Measurements from ENCODE around the gene PRR7. TPM values are rescaled to one million over a fixed set of nuclear protein-coding genes. Genes with fewer than 3 reads are reported as not detected.
A peak's percentile ranks its signal among the peaks of the same experiment; 100 is the strongest.

The PRR7 gene, protein sequence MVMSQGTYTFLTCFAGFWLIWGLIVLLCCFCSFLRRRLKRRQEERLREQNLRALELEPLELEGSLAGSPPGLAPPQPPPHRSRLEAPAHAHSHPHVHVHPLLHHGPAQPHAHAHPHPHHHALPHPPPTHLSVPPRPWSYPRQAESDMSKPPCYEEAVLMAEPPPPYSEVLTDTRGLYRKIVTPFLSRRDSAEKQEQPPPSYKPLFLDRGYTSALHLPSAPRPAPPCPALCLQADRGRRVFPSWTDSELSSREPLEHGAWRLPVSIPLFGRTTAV
- 5.5 TPM for polyA plus RNA-seq (2013, experiment 1 of 2)
- 7.7 TPM for polyA plus RNA-seq (2013, experiment 2 of 2)

DNA sequence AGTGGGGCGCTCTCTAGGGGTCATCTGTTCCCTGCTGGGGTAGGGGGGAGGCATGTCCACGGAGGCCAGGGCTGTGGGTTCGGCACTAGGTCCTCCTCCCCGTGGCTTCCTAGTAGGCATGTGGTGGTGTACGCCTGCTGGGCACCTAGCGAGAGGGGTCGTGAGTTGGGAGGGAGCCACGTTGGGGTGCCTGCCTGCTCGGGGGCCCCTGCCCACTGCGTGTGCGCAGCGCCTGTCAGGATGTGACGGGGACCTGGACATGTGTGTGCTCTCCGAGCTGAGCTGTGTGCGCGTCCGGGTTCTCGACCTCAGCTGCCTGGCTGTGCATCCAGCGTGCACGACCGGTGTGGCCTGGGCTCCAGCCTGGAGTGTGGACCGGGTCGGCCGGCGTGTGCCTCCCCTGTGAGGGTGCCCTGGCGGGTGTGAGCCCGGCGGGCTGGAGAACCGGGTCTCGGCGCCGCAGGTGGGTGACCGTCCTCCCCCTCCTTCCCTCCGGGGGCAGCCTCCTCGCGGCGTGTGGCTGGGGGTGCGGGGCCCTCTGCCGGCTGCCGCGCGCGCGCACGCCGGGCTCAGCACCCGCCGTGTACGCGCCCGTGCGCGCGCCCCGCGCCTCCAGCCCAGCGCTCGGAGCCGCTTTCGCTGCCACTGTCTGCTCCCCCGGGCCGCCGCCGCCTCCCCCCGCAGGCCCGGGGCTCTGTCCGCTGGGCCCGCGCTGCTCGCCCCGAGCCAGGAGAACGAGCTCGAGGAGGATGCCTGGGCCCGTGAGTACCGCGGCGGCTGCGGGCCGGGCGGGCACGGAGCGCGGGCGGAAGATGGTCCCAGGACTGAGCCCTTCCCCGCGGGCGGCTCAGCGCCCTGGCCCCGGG lies at the start of gene PRR7:
Gene PRR7, plus strand, starts transcription at position 615 of the 866 bp plus-strand sequence. CDS start 8,254 bp downstream, outside the sequence.
- Histone ChIP-seq H3K9ac (ENCODE audit: low read depth, low read length) (peak within 1 kb of the TSS; percentile 85), H3K9me3 (ENCODE audit: insufficient read depth, low read depth, low read length) (no peaks in the 10 kb centered on the region), H3K4me3 (ENCODE audit: low read length) (peak within 1 kb of the TSS; percentile 63), H3K4me1 (ENCODE audit: insufficient read depth, low read length) (peaks cover 12% of the 10 kb centered on the region), H3K27me3 (ENCODE audit: insufficient read depth, low read length) (peaks cover 5% of the 10 kb centered on the region), H3K27ac (ENCODE audit: low read depth, low read length) (peak within 1 kb of the TSS; percentile 73), H3K36me3 (ENCODE audit: insufficient read depth, low read length) (no peaks in the 10 kb centered on the region)
- WGBS: 3% methylated on average over 89 of the region's 89 CpGs

DNA sequence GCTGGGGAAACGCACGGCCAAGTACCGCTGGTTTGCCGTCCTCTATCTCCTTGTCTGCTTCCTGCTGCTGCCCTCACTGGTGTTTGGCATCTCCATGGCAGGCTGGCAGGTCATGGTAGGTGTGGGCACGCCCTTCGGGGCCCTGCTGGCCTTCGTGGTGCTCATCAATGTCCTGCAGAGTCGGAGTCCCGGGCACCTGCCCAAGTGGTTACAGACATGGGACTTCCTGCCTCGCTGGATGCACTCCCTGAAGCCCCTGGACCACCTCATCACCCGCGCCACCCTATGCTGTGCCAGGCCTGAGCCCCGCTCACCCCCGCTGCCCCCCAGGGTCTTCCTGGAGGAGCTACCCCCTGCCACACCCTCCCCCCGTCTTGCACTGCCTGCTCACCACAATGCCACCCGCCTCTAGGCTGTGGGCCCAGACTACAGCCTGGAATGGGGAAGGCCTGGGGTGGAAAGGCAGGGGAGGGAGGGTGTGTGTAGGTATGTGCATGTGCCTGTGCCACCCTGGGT lies 48.7 kb upstream of the PRR7 start:
- no peak overlapping the region for H3K9ac ChIP-seq (ENCODE audit: low read depth, low read length)
- peaks cover 36% of the 10 kb centered on the region for H3K27me3 ChIP-seq (ENCODE audit: insufficient read depth, low read length)
- 92% methylated on average over 15 of the region's 16 CpGs for WGBS

DNA sequence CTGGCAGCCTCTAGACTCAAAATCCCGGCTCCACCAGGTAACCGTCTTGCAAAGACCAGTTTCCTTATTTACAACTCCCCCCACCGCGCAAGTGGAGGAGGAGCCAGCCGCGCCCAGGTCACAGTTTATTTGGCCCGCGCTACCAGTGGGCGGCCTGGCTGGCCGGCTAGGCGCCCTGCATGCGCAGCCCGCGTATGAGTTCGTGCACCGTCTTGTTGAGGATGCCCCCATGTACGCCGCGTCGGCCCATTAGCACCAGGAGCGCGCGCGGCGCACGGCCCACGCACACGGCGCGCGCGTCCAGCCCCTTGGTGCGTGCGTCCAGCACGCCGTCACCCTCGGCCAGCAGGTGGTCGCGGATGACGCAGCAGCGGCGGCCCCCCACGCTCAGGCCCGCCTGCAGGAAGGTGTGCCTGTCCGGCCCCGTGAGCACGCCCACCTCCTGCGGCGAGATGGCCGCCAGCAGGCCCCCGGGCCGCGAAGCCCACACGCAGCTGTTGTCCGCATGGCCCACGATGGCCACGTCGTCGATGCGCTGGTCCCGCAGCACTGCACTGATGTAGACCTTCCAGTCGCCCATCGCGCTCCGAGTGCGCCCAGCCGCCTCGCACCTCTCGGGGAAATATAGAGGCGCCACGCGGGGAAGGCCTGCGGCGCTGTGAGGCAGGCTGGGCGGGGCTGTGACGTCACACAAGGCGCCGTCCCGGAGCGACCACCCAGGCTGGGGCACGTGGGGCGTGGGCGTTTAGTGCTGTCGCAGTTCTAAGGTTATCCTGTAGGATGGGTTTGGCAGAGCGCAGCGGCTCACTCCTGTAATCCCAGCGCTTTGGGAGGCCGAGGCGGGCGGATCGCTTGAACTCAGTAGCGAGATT lies 46.4 kb upstream of the PRR7 start, which contains the start of gene PFN3:
Gene PFN3, minus strand, starts transcription at position 665 of the 872 bp plus-strand sequence. Its CDS starts 85 bp downstream, at position 580.
- 88% methylated on average over 92 of the region's 92 CpGs for WGBS
- peaks cover 59% of the 10 kb centered on the region for H3K27me3 ChIP-seq (ENCODE audit: insufficient read depth, low read length)

More for the DNA sequence above, 48.7 kb upstream of the PRR7 start:
- Histone ChIP-seq H3K4me1 (ENCODE audit: insufficient read depth, low read length) (no peaks in the 10 kb centered on the region), H3K9me3 (ENCODE audit: insufficient read depth, low read depth, low read length) (no peaks in the 10 kb centered on the region), H3K4me3 (ENCODE audit: low read length) (no peak overlapping the region), H3K36me3 (ENCODE audit: insufficient read depth, low read length) (no peaks in the 10 kb centered on the region), H3K27ac (ENCODE audit: low read depth, low read length) (no peak overlapping the region)

DNA sequence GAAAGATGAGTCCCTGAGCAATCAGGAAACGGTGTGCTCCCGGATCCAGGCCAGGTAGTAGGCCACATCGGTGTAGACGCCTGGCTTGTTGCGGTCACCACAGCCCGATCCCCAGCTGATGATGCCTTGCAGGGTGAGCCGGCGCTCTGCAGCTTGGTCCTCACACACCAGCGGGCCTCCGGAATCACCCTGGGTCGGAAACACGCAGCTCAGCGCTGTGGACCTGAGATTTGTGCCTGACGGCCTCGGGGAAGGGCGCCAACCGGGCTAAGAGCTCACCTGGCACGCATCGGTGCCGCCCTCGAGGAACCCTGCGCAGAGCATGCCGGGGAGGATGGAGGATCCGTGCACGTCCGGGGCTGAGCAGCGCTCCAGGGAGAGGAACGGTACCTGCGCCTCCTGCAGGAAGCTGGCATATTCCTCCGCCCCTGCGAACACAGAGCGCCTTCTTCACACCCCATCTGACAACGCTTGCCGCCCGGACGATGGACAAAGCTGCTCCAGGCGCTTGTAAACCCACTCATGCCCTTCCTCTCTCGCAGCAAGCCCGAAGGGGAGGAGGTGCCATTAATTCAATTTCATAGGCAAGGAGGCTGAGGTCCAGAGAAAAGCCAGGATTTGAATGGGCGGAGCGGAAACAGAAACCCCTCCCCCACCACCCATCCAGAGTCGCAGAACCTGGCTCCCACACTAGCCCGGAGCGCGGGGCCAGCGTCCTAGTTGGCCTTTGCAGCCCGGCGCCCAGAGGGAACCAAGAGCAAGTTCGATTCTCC lies 44.2 kb upstream of the PRR7 start:
- peak overlapping the region; percentile 48 for H3K4me3 ChIP-seq (ENCODE audit: low read length)
- 12% methylated on average over 49 of the region's 49 CpGs for WGBS
- no peaks in the 10 kb centered on the region for H3K36me3 ChIP-seq (ENCODE audit: insufficient read depth, low read length)
- no peak overlapping the region; the same call in 1 of the 2 replicates for H3K9ac ChIP-seq (ENCODE audit: low read depth, low read length)
- no peak overlapping the region for H3K27ac ChIP-seq (ENCODE audit: low read depth, low read length)
- H3K9me3 ChIP-seq (ENCODE audit: insufficient read depth, low read depth, low read length): no peaks in the 10 kb centered on the region
- no peaks in the 10 kb centered on the region for H3K4me1 ChIP-seq (ENCODE audit: insufficient read depth, low read length)
- peaks cover 78% of the 10 kb centered on the region for H3K27me3 ChIP-seq (ENCODE audit: insufficient read depth, low read length)

More for the DNA sequence above, 46.4 kb upstream of the PRR7 start, which contains the start of gene PFN3:
- Histone ChIP-seq H3K9ac (ENCODE audit: low read depth, low read length) (no peak within 1 kb of the TSS; the same call in 1 of the 2 replicates), H3K27ac (ENCODE audit: low read depth, low read length) (no peak within 1 kb of the TSS), H3K9me3 (ENCODE audit: insufficient read depth, low read depth, low read length) (no peaks in the 10 kb centered on the region), H3K4me3 (ENCODE audit: low read length) (peak within 1 kb of the TSS; percentile 33; the same call in 1 of the 2 replicates), H3K4me1 (ENCODE audit: insufficient read depth, low read length) (no peaks in the 10 kb centered on the region), H3K36me3 (ENCODE audit: insufficient read depth, low read length) (no peaks in the 10 kb centered on the region)

DNA sequence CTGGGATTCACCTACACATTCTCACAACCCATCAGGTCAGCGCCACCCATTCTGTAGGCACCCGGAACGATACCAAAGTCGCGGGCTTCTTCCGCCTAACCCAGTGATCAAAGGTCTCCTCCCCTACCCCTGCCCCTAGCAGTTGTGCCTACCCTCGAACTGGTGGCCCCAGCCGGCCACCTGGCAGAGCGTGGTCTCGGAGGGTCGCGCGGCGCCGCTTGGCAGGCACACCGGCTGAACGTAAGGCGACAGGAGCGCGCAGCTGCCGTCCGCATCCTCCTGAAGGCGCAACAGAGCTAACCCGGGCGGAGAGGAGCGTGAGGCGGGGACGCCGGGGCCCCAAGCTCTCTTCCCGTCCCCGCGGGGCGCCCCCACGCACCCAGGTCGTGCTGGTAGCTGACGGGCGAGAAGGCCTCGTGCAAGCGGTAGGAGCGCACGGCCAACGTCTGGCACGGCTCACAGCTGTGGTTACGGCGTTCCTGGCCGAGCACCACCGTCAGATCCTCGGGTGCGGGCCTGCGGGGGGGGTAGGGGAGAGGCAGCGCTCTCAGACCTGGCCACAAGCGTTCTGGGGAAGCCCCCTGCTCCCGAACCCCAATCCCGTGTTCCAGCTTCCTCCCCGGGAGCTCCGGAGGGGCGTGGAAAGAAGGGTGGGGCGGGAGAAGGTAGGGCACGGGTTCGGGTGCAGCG lies 43.4 kb upstream of the PRR7 start:
- H3K27me3 ChIP-seq (ENCODE audit: insufficient read depth, low read length): peaks cover 78% of the 10 kb centered on the region
- H3K9ac ChIP-seq (ENCODE audit: low read depth, low read length): no peak overlapping the region; the same call in 1 of the 2 replicates

DNA sequence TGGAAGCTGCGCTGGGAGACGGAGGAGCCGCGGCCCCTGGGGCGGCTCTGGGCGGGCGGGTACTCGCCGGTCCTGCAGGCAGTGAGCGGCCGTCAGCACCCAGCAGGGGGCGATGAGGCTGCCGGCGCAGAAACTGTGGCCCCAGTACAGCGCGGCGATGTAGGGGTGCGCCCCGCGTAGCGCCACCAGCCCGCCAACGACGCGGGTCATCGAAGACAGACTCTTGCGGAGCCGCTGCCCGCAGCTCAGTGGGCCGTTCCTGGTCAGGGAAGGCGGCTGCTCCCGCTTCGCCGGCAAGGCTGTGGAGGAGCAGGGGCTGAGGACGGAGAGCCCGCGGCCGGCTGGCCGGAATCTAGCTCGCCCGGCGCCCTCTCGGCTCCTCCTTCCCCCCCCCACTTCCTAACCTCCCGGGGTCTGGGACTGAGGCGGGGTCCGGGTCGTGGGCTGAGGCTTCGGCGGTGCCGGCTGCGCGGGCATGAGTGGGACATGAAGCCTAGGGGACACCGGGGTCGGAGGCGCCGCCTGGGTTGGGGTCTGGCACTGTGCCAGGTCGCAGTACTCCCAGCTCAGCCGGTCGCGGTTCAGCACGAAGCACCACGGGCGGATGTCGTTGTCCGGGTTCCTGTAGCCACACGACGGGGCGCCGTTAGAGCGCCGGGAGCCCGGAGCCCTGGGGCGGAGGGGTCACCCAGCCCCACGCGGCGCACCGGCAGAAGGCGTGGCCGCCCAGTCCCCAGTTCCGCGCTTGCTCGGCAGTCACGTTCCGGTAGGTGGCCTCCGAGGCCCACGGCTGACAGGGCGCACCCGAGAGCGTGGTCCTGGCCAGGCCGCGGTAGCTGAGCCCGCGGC lies 42.6 kb upstream of the PRR7 start:
- H3K9ac ChIP-seq (ENCODE audit: low read depth, low read length): no peak overlapping the region
- peaks cover 84% of the 10 kb centered on the region for H3K27me3 ChIP-seq (ENCODE audit: insufficient read depth, low read length)
- no peaks in the 10 kb centered on the region for H3K36me3 ChIP-seq (ENCODE audit: insufficient read depth, low read length)
- H3K4me3 ChIP-seq (ENCODE audit: low read length): peak overlapping the region; percentile 48
- WGBS: 1% methylated on average over 93 of the region's 93 CpGs
- no peak overlapping the region for H3K27ac ChIP-seq (ENCODE audit: low read depth, low read length)
- no peaks in the 10 kb centered on the region for H3K4me1 ChIP-seq (ENCODE audit: insufficient read depth, low read length)
- H3K9me3 ChIP-seq (ENCODE audit: insufficient read depth, low read depth, low read length): no peaks in the 10 kb centered on the region

More for the DNA sequence above, 43.4 kb upstream of the PRR7 start:
- Histone ChIP-seq H3K36me3 (ENCODE audit: insufficient read depth, low read length) (no peaks in the 10 kb centered on the region), H3K9me3 (ENCODE audit: insufficient read depth, low read depth, low read length) (no peaks in the 10 kb centered on the region), H3K27ac (ENCODE audit: low read depth, low read length) (no peak overlapping the region), H3K4me1 (ENCODE audit: insufficient read depth, low read length) (no peaks in the 10 kb centered on the region), H3K4me3 (ENCODE audit: low read length) (peak overlapping the region; percentile 48)
- WGBS: 3% methylated on average over 61 of the region's 61 CpGs

DNA sequence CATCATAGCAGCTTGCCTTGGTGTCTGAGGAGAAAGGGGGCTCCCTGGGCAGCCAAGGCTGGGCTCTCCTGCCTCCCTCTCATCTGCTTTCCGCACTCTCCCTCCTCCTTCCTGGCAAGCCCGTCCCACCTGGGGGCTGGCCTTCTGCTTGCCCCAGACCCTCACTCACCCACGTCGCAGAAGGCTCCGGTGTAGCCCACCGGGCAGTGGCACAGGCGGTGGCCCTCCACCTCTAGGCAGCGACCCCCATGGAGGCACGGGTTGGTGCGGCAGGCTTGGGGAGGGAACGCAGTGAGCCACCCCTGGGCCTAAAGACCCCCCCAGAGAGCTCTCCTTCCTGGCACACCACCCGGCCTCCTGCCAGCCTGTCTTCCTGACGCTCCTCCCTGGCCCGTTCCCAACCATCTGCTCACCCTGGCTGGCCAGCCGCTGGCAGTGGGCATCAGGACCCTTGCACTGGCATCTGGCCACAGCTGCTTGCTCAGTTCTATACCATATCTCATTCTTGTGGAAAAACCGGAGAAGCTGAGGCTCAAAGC lies 41.9 kb upstream of the PRR7 start:
- Histone ChIP-seq H3K4me1 (ENCODE audit: insufficient read depth, low read length) (no peaks in the 10 kb centered on the region), H3K9me3 (ENCODE audit: insufficient read depth, low read depth, low read length) (no peaks in the 10 kb centered on the region), H3K36me3 (ENCODE audit: insufficient read depth, low read length) (no peaks in the 10 kb centered on the region), H3K27ac (ENCODE audit: low read depth, low read length) (no peak overlapping the region), H3K9ac (ENCODE audit: low read depth, low read length) (no peak overlapping the region), H3K27me3 (ENCODE audit: insufficient read depth, low read length) (peaks cover 85% of the 10 kb centered on the region), H3K4me3 (ENCODE audit: low read length) (peak overlapping the region; percentile 48)
- WGBS: 44% methylated on average over 16 of the region's 16 CpGs

DNA sequence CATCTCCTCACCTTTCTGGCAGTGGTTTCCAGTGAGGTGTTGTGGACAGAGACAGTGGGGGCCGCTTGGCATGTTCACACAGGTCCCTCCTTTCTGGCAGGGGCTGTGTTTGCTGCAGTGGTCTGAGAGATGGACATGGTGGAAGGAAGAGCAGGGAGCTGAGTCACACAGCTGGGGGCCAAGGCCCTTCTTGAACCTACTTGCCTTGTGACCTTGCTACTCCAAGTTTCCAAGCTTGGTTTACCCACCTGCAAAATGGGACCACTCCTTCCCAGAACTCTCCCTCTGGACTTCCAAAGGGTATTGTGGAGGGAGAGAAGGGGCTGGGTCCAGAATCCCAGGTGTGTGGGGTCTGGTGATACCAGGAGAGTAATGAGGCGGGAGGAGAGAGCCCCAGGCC lies 41.3 kb upstream of the PRR7 start:
- no peaks in the 10 kb centered on the region for H3K4me1 ChIP-seq (ENCODE audit: insufficient read depth, low read length)
- WGBS: 94% methylated on average over 2 of the region's 2 CpGs
- H3K9ac ChIP-seq (ENCODE audit: low read depth, low read length): no peak overlapping the region
- H3K27ac ChIP-seq (ENCODE audit: low read depth, low read length): no peak overlapping the region
- no peaks in the 10 kb centered on the region for H3K9me3 ChIP-seq (ENCODE audit: insufficient read depth, low read depth, low read length)
- peaks cover 79% of the 10 kb centered on the region for H3K27me3 ChIP-seq (ENCODE audit: insufficient read depth, low read length)
- no peak overlapping the region for H3K4me3 ChIP-seq (ENCODE audit: low read length)
- no peaks in the 10 kb centered on the region for H3K36me3 ChIP-seq (ENCODE audit: insufficient read depth, low read length)

DNA sequence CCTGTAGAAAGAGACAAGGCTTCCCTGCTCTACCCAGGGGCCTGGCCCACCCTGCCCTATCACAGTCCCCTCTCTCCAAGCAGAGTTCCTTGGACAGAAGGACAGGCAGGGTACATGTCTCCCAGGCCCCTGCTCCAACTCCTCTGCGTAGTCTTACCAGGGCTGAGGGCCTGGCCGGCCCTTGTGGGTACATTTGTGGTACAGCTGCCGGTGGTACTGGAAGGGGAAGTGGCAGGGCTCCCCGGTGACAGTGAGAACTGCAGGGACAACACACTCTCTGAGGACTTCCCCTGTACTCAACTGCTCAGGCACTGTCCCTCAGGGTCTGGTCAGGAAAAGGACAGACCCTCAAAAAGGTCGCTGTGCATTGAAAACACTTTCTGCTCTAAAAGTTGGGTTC lies 40.8 kb upstream of the PRR7 start:
- Histone ChIP-seq H3K9ac (ENCODE audit: low read depth, low read length) (no peak overlapping the region), H3K27ac (ENCODE audit: low read depth, low read length) (no peak overlapping the region), H3K9me3 (ENCODE audit: insufficient read depth, low read depth, low read length) (no peaks in the 10 kb centered on the region), H3K36me3 (ENCODE audit: insufficient read depth, low read length) (no peaks in the 10 kb centered on the region), H3K27me3 (ENCODE audit: insufficient read depth, low read length) (peaks cover 75% of the 10 kb centered on the region), H3K4me3 (ENCODE audit: low read length) (no peak overlapping the region), H3K4me1 (ENCODE audit: insufficient read depth, low read length) (no peaks in the 10 kb centered on the region)
- WGBS: 91% methylated on average over 5 of the region's 5 CpGs
